A673 (cell line): Measurements from ENCODE around the gene TAS1R2. TPM values are rescaled to one million over a fixed set of nuclear protein-coding genes. Genes with fewer than 3 reads are reported as not detected.

Experiments
- BruUV-seq: library from RNA; stranded (reverse); fragments of 400-500 nt; replicated peaks from 2 replicates; lab custom pipeline; 2021; lab: Mats Ljungman, UMichigan
- CTCF ChIA-PET: fragments of 300-600 bp; sonication (Branson Sonifier 250); formaldehyde crosslinking; loops from one replicate; lab custom pipeline; 2022; ENCODE audit warnings: antibody characterized with exemption; lab: Charles Lee
- POLR2A ChIA-PET: fragments of 300-600 bp; sonication (Branson Sonifier 250); formaldehyde crosslinking; loops from one replicate; lab custom pipeline; 2022; ENCODE audit warnings: antibody characterized with exemption; ENCODE audit not compliant: low non-redundant PET; lab: Charles Lee
- DNase-seq: peaks from one replicate; pipeline ENCODE4 v3.0.0-alpha.2; 2015; ENCODE audit warnings: low spot score
- H3K27ac ChIP-seq: fragments of 200-600 bp; sonication (generic); 2 replicates; pipeline ENCODE4 v1.5.1; 2016; ENCODE audit warnings: mixed run types, low read depth, mild to moderate bottlenecking, mixed read lengths, antibody characterized with exemption, low read length; ENCODE audit not compliant: poor library complexity, severe bottlenecking
- H3K27me3 ChIP-seq: fragments of 200-600 bp; sonication (generic); replicated peaks from 2 replicates; pipeline ENCODE4 v1.6.1; 2017; ENCODE audit warnings: mixed run types, low read depth, mild to moderate bottlenecking, mixed read lengths, antibody characterized with exemption, low read length; ENCODE audit not compliant: insufficient read depth, poor library complexity
- H3K36me3 ChIP-seq: fragments of 200-600 bp; sonication (generic); 2 replicates; pipeline ENCODE4 v1.6.1; 2016; ENCODE audit warnings: mixed run types, mild to moderate bottlenecking, mixed read lengths, antibody characterized with exemption, low read length; ENCODE audit not compliant: insufficient read depth, poor library complexity, severe bottlenecking
- H3K4me1 ChIP-seq: fragments of 200-600 bp; sonication (generic); 2 replicates; pipeline ENCODE4 v1.6.1; 2017; ENCODE audit warnings: mixed run types, mild to moderate bottlenecking, mixed read lengths, antibody characterized with exemption, low read length; ENCODE audit not compliant: insufficient read depth, poor library complexity, severe bottlenecking
- H3K4me3 ChIP-seq: fragments of 200-600 bp; sonication (generic); 2 replicates; pipeline ENCODE4 v1.5.1; 2016; ENCODE audit warnings: low read depth, mixed run types, mild to moderate bottlenecking, mixed read lengths, low read length; ENCODE audit not compliant: poor library complexity, severe bottlenecking
- H3K9me3 ChIP-seq: fragments of 200-600 bp; sonication (generic); 2 replicates; pipeline ENCODE4 v1.6.1; 2016; ENCODE audit warnings: mixed run types, low read depth, mild to moderate bottlenecking, mixed read lengths, antibody characterized with exemption, low read length; ENCODE audit not compliant: poor library complexity, severe bottlenecking
- CTCF ChIP-seq: fragments of 300-800, 200-600 bp; sonication (generic); conservative IDR thresholded peaks from 2 replicates; pipeline ENCODE4 v1.5.1; 2017; ENCODE audit warnings: low read depth, mild to moderate bottlenecking, antibody characterized with exemption, low read length, moderate library complexity, mixed read lengths
- EZH2 ChIP-seq: fragments of 200-600 bp; sonication (generic); IDR thresholded peaks from 2 replicates; pipeline ENCODE4 v1.6.1; 2017; ENCODE audit warnings: borderline replicate concordance, low read depth, mild to moderate bottlenecking, mixed read lengths, antibody characterized with exemption, low read length; ENCODE audit not compliant: poor library complexity, severe bottlenecking
- intact Hi-C: fragments of 100-400 bp; cut with micrococcal nuclease; formaldehyde crosslinking; loops from one replicate; pipeline ENCODE4 v1.10.0; 2022; ENCODE audit not compliant: unreplicated experiment
- total RNA-seq: library from RNA; stranded (reverse); gene quantifications from 2 replicates; pipeline ENCODE4 v1.2.3, GENCODE V29; 2021

Gene TAS1R2
- total RNA-seq, 1 experiment from 2014 or later: not detected

GRCh38 chr1:18882486-18882885 lies 23.0 kb upstream of the TAS1R2 start:
- no peak for DNase-seq
- no peaks in the 10 kb centered on the region for H3K36me3 ChIP-seq
- POLR2A ChIA-PET: no interaction called here
- intact Hi-C loops: no loop called here
- H3K27ac ChIP-seq: no peak overlapping the region
- H3K4me1 ChIP-seq: peaks cover 9% of the 10 kb centered on the region
- H3K27me3 ChIP-seq: no peaks in the 10 kb centered on the region
- BruUV-seq: no TSS peak
- CTCF ChIA-PET: no interaction called here
- H3K9me3 ChIP-seq: no peaks in the 10 kb centered on the region
- no peak for TF ChIP-seq CTCF
- TF ChIP-seq EZH2: no peak
- no peak overlapping the region for H3K4me3 ChIP-seq

- no TSS peak for BruUV-seq
- Histone ChIP-seq H3K36me3 (no peaks in the 10 kb centered on the region), H3K27ac (no peak overlapping the region), H3K4me3 (no peak overlapping the region), H3K4me1 (peaks cover 9% of the 10 kb centered on the region), H3K9me3 (no peaks in the 10 kb centered on the region), H3K27me3 (no peaks in the 10 kb centered on the region)
- ChIA-PET CTCF (no interaction called here), POLR2A (no interaction called here)
- intact Hi-C loops: no loop called here
- TF ChIP-seq CTCF: no peak
- no peak for TF ChIP-seq EZH2
- DNase-seq: no peak
Observed at GRCh38 chr1:18881642-18882431, 22.4 kb upstream of the TAS1R2 start.

GRCh38 chr1:18881164-18881563 lies 21.7 kb upstream of the TAS1R2 start:
- Histone ChIP-seq H3K9me3 (no peaks in the 10 kb centered on the region), H3K36me3 (no peaks in the 10 kb centered on the region), H3K4me1 (peaks cover 9% of the 10 kb centered on the region), H3K4me3 (no peak overlapping the region), H3K27ac (no peak overlapping the region), H3K27me3 (no peaks in the 10 kb centered on the region)
- no TSS peak for BruUV-seq
- POLR2A ChIA-PET: no interaction called here
- CTCF ChIA-PET: no interaction called here
- TF ChIP-seq EZH2 (no peak), CTCF (no peak)
- intact Hi-C loops: no loop called here
- no peak for DNase-seq
